Psoas muscle (tissue), 8 donors: Measurements from ENCODE around the gene HSD17B11. TPM values are rescaled to one million over a fixed set of nuclear protein-coding genes. Genes with fewer than 3 reads are reported as not detected.

ENCODE experiments used
- ATAC-seq, 4 donors: fragments of 200-7000 bp; cut with Tn5 transposase; one replicate each; pipeline ENCODE4 v1.9.1; 2020; ENCODE audit warnings: moderate library complexity in 3 of 4, mild to moderate bottlenecking in 2 of 4
- DNase-seq, 2 donors: peaks; one replicate each; pipeline ENCODE4 v3.0.0-alpha.2; 2020
- H3K27ac ChIP-seq: fragments of 200-600 bp; one replicate; pipeline ENCODE4 v1.8.0; 2022
- H3K27me3 ChIP-seq, 3 donors: fragments of 200-600 bp in 1 of 3; one replicate each; pipeline versions ENCODE4 v1.6.1 to v1.8.0; 2013 to 2022; ENCODE audit warnings: low read length in 2 of 3, mild to moderate bottlenecking in 2 of 3, moderate library complexity in 1 of 3; ENCODE audit not compliant: insufficient read depth in 3 of 3
- H3K36me3 ChIP-seq, 2 donors: fragments of 200-600 bp in 1 of 2; one replicate each; pipeline versions ENCODE4 v1.6.1 to v1.8.0; 2013 to 2022; ENCODE audit warnings: low read depth in 1 of 2, mild to moderate bottlenecking in 1 of 2, moderate library complexity in 1 of 2; ENCODE audit not compliant: insufficient read depth in 1 of 2
- H3K4me1 ChIP-seq: fragments of 200-600 bp; one replicate; pipeline ENCODE4 v1.8.0; 2022
- H3K4me3 ChIP-seq: fragments of 200-600 bp; one replicate; pipeline ENCODE4 v1.8.0; 2022; ENCODE audit warnings: mild to moderate bottlenecking
- H3K9me3 ChIP-seq: fragments of 200-600 bp; one replicate; pipeline ENCODE4 v1.8.0; 2022
- CTCF ChIP-seq: fragments of 200-600 bp; IDR thresholded peaks from one replicate; pipeline ENCODE4 v1.8.0; 2022; ENCODE audit warnings: antibody characterized with exemption
- WGBS, 3 donors: extraction: QIAGEN DNeasy Blood & Tissue Kit; methylation state at CpG; one replicate each; pipeline versions ENCODE4 v1.1.6 to v1.1.7; 2013; 5-methylcytosine and 5-hydroxymethylcytosine counted together
- intact Hi-C, 2 donors: fragments of 100-400 bp; cut with DNase I; formaldehyde crosslinking; loops; one replicate each; pipeline versions ENCODE4 v1.11.0 to v1.14.2; 2022
- polyA plus RNA-seq, 3 donors: library from polyadenylated mRNA; stranded (reverse); fragments of 200-250 nt; gene quantifications; one replicate each; pipeline ENCODE4 v1.2.3, GENCODE V29; 2013
- total RNA-seq, 4 donors: library from RNA; stranded (reverse); fragmentation: NEBNext Ultra II Directional in 2 of 4; extraction: Animal tissue kit (Norgen Biotek cat#: 25700) in 2 of 4; gene quantifications; one replicate each; pipeline versions ENCODE4 v1.2.1 to v1.2.4, GENCODE V29; 2021 to 2023
- donor health status: healthy with polysubstance abuse.
- donor health status: DM: no; HTN: no; CAD: no; lungs with moderate emphysema.
- donor health status: Bipolar disorder and iron deficiency.
- donor health status: healthy.
- donor health status: DM: yes; HTN: yes; CAD: no.
- donor health status: DM: no; HTN: no; CAD: no.
- donor health status: DM: no; HTN: no; CAD: no.
- donor health status: DM: yes; HTN: yes; CAD: no.

HSD17B11 gene
- total and polyA plus RNA-seq, 7 donors, result 5.1 to 11.3 (median 9.6) TPM

DNA sequence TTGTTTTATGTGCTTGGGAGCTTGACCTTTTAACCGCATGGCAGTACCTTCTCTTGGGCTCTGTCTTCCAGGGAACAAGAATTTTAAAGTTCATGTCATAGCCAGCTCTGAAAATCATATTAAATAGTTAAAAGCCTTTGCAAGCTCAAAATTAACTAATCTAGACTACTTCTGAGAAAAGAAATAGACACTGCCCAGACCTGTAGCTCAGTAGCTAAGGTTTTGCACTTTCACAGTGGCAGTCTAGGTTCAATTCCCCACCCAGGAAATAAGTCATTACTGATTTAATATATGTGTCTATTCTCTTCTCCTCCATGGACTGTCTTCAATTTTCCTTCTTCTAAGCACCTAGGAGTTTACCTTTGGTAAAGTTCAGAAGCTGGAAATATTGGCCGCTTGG lies 27.4 kb downstream of the HSD17B11 start:
- WGBS, 3 donors, result 97% methylated on average over 2 of the region's 2 CpGs
- intact Hi-C loops, result no loop called here
- H3K27ac ChIP-seq, result no peak overlapping the region
- no peak overlapping the region for H3K4me3 ChIP-seq
- no peak for ATAC-seq
- no peak for TF ChIP-seq CTCF
- H3K36me3 ChIP-seq, result peaks cover 0 to 21% of the 10 kb centered on the region in 2 donors
- DNase-seq, result no peak
- H3K9me3 ChIP-seq, result no peaks in the 10 kb centered on the region
- no peaks in the 10 kb centered on the region for H3K4me1 ChIP-seq
- H3K27me3 ChIP-seq, result no peaks in the 10 kb centered on the region

GRCh38 chr4:87360338-87360935 lies 30.6 kb downstream of the HSD17B11 start:
- Histone ChIP-seq H3K27me3 (no peaks in the 10 kb centered on the region), H3K9me3 (no peaks in the 10 kb centered on the region), H3K36me3 (peaks cover 0 to 12% of the 10 kb centered on the region in 2 donors), H3K4me3 (no peak overlapping the region), H3K4me1 (no peaks in the 10 kb centered on the region), H3K27ac (no peak overlapping the region)
- intact Hi-C loops, result no loop called here
- ATAC-seq, result no peak
- DNase-seq, result no peak
- TF ChIP-seq CTCF, result no peak
- 67 to 73% (median 70%) methylated on average over 7 of the region's 7 CpGs for WGBS, 3 donors

DNA sequence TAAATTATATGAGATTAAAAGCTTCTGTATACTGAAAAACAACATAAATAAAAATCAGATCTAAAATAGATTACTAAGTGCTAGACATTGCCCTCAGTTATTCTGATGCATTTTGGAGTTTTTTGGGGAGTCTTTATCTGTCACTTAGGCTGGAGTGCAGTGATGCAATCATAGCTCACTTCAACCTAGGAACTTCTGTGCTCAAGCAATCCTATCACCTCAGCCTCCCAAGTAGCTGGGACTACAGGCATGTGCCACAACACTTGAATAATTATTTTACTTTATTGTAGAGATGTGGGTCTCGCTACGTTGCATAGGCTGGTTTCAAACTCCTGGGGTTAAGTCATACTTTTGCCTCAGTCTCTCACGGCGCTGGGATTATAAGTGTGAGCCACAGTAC lies 31.7 kb downstream of the HSD17B11 start:
- 97 to 100% (median 98%) methylated on average over 4 of the region's 4 CpGs for WGBS, 3 donors
- H3K4me3 ChIP-seq, result no peak overlapping the region
- ATAC-seq (no peak), DNase-seq (no peak)
- no peaks in the 10 kb centered on the region for H3K27me3 ChIP-seq
- TF ChIP-seq CTCF, result no peak
- no peaks in the 10 kb centered on the region for H3K4me1 ChIP-seq
- H3K36me3 ChIP-seq, result peaks cover 0 to 6% of the 10 kb centered on the region in 2 donors
- no peak overlapping the region for H3K27ac ChIP-seq
- intact Hi-C loops, result loop anchor here in 1 of 2 donors (5.0 kb wide), 2 partner anchors 108 to 488 kb away; no protein-coding TSS in a partner anchor
- no peaks in the 10 kb centered on the region for H3K9me3 ChIP-seq

DNA sequence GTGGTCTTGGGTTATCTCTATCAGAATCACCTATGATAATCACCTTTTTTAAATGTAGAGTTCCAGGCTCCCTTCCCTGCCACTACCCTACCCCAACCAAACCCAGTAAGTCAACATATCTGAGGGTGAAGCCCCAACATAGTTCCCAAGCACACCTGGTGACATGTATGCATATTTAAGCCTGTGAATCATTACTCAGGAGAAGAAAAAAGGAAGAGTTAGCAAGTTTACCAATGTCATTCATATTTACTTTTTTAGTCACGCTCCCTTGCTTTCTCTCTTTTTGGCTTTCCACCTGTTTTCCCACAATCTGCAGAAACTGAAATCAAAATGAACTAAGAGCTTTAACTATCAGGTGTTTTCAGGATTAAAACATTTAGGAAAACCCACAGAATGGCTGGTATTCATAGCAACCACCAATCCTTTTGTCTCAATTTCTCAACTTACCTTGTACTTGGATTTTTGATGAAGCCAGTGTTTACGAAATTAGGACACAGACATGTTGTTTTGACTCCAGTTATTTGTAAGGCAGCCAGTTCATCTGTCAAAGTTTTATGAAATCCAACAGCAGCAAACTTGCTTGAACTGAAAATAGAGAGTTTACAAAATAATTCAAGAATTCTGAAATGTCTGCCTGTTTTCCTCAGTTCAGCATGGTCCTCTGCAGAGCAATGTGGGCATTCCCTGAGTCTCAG lies 34.0 kb downstream of the HSD17B11 start:
- Histone ChIP-seq H3K36me3 (no peaks in the 10 kb centered on the region), H3K9me3 (no peaks in the 10 kb centered on the region), H3K4me1 (no peaks in the 10 kb centered on the region), H3K27ac (no peak overlapping the region), H3K4me3 (no peak overlapping the region), H3K27me3 (no peaks in the 10 kb centered on the region)
- ATAC-seq (no peak), DNase-seq (no peak)
- 61 to 81% (median 65%) methylated on average over 2 of the region's 2 CpGs for WGBS, 3 donors
- TF ChIP-seq CTCF, result no peak
- intact Hi-C loops, result loop anchor here in 1 of 2 donors (5.0 kb wide), 2 partner anchors 110 to 490 kb away; no protein-coding TSS in a partner anchor
